ENCODE measurements around the gene NFIB. TPM values are rescaled to one million over a fixed set of nuclear protein-coding genes. Genes with fewer than 3 reads are reported as not detected.
A peak's percentile ranks its signal among the peaks of the same experiment; 100 is the strongest.

Gene NFIB
- total RNA-seq, 2 donors from 2014 or later, result 47.0 to 65.9 TPM

GRCh38 chr9:14250794-14251153, 63.2 kb downstream of the NFIB start:
- no peak overlapping the region for H3K4me3 ChIP-seq
- H3K27ac ChIP-seq, result peak overlapping the region; percentile 84 to 94 (median 89)
- TF ChIP-seq POLR2A (IDR thresholded peaks at IDR 0.05), result no peak
- TF ChIP-seq CTCF (IDR thresholded peaks at IDR 0.05), result no peak
- 18 to 24% methylated on average over 1 of the region's 1 CpG for WGBS, 2 donors
- ATAC-seq (peak; percentile 0), DNase-seq (no peak)
- H3K9me3 ChIP-seq, result no peaks in the 10 kb centered on the region
- intact Hi-C loops (cut with DNase I), result no loop called here
- H3K36me3 ChIP-seq (replicated peaks in 1 of 2; ENCODE audit: insufficient read depth in 1 of 2, low read depth in 2 of 2), result no peaks in the 10 kb centered on the region
- H3K27me3 ChIP-seq, result no peaks in the 10 kb centered on the region
- H3K4me1 ChIP-seq, result peaks cover 45% of the 10 kb centered on the region

GRCh38 chr9:14249527-14249926, 64.4 kb downstream of the NFIB start:
- Histone ChIP-seq H3K4me1 (peaks cover 37% of the 10 kb centered on the region), H3K9me3 (no peaks in the 10 kb centered on the region), H3K27ac (peak overlapping the region in 3 of 4 donors; percentile 84 to 94 (median 93)), H3K27me3 (no peaks in the 10 kb centered on the region), H3K36me3 (replicated peaks in 1 of 2; ENCODE audit: insufficient read depth in 1 of 2, low read depth in 2 of 2) (no peaks in the 10 kb centered on the region), H3K4me3 (no peak overlapping the region)
- TF ChIP-seq POLR2A (IDR thresholded peaks at IDR 0.05) (no peak), CTCF (IDR thresholded peaks at IDR 0.05) (no peak)
- ATAC-seq (no peak), DNase-seq (no peak)
- 76 to 81% methylated on average over 2 of the region's 2 CpGs for WGBS, 2 donors
- intact Hi-C loops (cut with DNase I), result no loop called here

GRCh38 chr9:14248149-14248548, 65.8 kb downstream of the NFIB start:
- H3K27ac ChIP-seq, result no peak overlapping the region
- ATAC-seq (no peak), DNase-seq (no peak)
- no peaks in the 10 kb centered on the region for H3K27me3 ChIP-seq
- H3K4me1 ChIP-seq, result peaks cover 35% of the 10 kb centered on the region
- H3K4me3 ChIP-seq, result no peak overlapping the region
- no peaks in the 10 kb centered on the region for H3K9me3 ChIP-seq
- WGBS, 2 donors, result 96 to 100% methylated on average over 1 of the region's 1 CpG
- intact Hi-C loops (cut with DNase I), result no loop called here
- no peak for TF ChIP-seq CTCF (IDR thresholded peaks at IDR 0.05)
- TF ChIP-seq POLR2A (IDR thresholded peaks at IDR 0.05), result no peak
- peaks cover 0 to 5% of the 10 kb centered on the region in 2 donors for H3K36me3 ChIP-seq (replicated peaks in 1 of 2; ENCODE audit: insufficient read depth in 1 of 2, low read depth in 2 of 2)

GRCh38 chr9:14247577-14247976, 66.4 kb downstream of the NFIB start:
- WGBS, 2 donors, result 88 to 96% methylated on average over 1 of the region's 1 CpG

More at GRCh38 chr9:14247577-14247976, 66.4 kb downstream of the NFIB start:
- Histone ChIP-seq H3K36me3 (replicated peaks in 1 of 2; ENCODE audit: insufficient read depth in 1 of 2, low read depth in 2 of 2) (peaks cover 0 to 5% of the 10 kb centered on the region in 2 donors), H3K9me3 (no peaks in the 10 kb centered on the region), H3K27me3 (no peaks in the 10 kb centered on the region), H3K4me1 (peaks cover 32% of the 10 kb centered on the region), H3K27ac (no peak overlapping the region), H3K4me3 (no peak overlapping the region)
- TF ChIP-seq CTCF (IDR thresholded peaks at IDR 0.05) (no peak), POLR2A (IDR thresholded peaks at IDR 0.05) (no peak)
- DNase-seq (no peak), ATAC-seq (no peak)
- intact Hi-C loops (cut with DNase I), result no loop called here

All from body of pancreas (tissue), 4 donors.